Osteocyte (in vitro differentiated cells): ENCODE measurements around the gene PCCA. TPM values are rescaled to one million over a fixed set of nuclear protein-coding genes. Genes with fewer than 3 reads are reported as not detected.

Experiments
- DNase-seq: peaks from one replicate; pipeline ENCODE4 v3.0.0; 2021; ENCODE audit warnings: mixed read lengths; ENCODE audit not compliant: unreplicated experiment; ENCODE audit errors: extremely low spot score
- H3K27ac Mint-ChIP-seq: one replicate; pipeline ENCODE4 v1.8.0; 2021; ENCODE audit warnings: mild to moderate bottlenecking, mixed read lengths; ENCODE audit not compliant: unreplicated experiment
- H3K27me3 Mint-ChIP-seq: one replicate; pipeline ENCODE4 v1.8.0; 2021; ENCODE audit warnings: mixed read lengths; ENCODE audit not compliant: unreplicated experiment
- H3K36me3 Mint-ChIP-seq: one replicate; pipeline ENCODE4 v1.8.0; 2021; ENCODE audit warnings: mixed read lengths; ENCODE audit not compliant: unreplicated experiment
- H3K4me1 Mint-ChIP-seq: one replicate; pipeline ENCODE4 v1.8.0; 2021; ENCODE audit warnings: mixed read lengths; ENCODE audit not compliant: unreplicated experiment
- H3K4me3 Mint-ChIP-seq: one replicate; pipeline ENCODE4 v1.8.0; 2021; ENCODE audit warnings: mild to moderate bottlenecking, moderate library complexity, mixed read lengths; ENCODE audit not compliant: unreplicated experiment
- H3K9me3 Mint-ChIP-seq: one replicate; pipeline ENCODE4 v1.8.0; 2021; ENCODE audit warnings: mixed read lengths; ENCODE audit not compliant: unreplicated experiment
- CTCF ChIP-seq: fragments of 200-600 bp; sonication (generic); IDR thresholded peaks from 2 replicates; pipeline ENCODE4 v1.5.0; 2021; ENCODE audit warnings: antibody characterized with exemption, mild to moderate bottlenecking, moderate library complexity
- total RNA-seq: library from RNA; stranded (reverse); gene quantifications from 2 replicates; pipeline ENCODE4 v1.2.1, GENCODE V29; 2021

Gene PCCA
- total RNA-seq, 1 donor from 2014 or later = 33.7 TPM

DNA sequence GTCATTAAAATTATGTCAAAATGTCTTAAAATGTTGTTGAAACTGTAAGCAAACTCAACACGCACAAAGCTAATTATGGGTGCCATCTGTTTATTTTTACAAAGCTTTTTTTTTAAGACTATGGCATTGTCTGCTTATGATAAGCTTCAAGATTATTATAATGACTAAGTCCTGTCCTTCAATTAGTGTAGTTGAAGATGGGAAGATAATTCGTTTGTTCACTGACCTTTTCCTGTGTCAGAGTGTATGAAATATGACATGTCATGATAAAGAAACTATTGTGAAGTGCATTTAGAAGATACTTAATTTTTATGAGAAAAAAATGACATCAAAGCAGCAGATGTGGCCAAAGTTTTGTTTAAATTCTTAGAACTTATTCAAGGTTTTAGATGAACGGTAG, 211.3 kb downstream of the PCCA start:
- peaks cover 6% of the 10 kb centered on the region for H3K36me3 Mint-ChIP-seq
- H3K27me3 Mint-ChIP-seq = no peaks in the 10 kb centered on the region
- TF ChIP-seq CTCF = no peak
- peaks cover 68% of the 10 kb centered on the region for H3K4me1 Mint-ChIP-seq
- no peak overlapping the region for H3K27ac Mint-ChIP-seq
- no peak for DNase-seq
- no peak overlapping the region for H3K4me3 Mint-ChIP-seq
- no peaks in the 10 kb centered on the region for H3K9me3 Mint-ChIP-seq

- Mint-ChIP-seq H3K27ac (no peak overlapping the region), H3K4me1 (peaks cover 73% of the 10 kb centered on the region), H3K9me3 (no peaks in the 10 kb centered on the region), H3K4me3 (no peak overlapping the region), H3K36me3 (peaks cover 6% of the 10 kb centered on the region), H3K27me3 (no peaks in the 10 kb centered on the region)
- no peak for DNase-seq
- no peak for TF ChIP-seq CTCF
Observed at GRCh38 chr13:100300708-100301107, 211.8 kb downstream of the PCCA start.

- H3K4me1 Mint-ChIP-seq = peaks cover 80% of the 10 kb centered on the region
- no peaks in the 10 kb centered on the region for H3K27me3 Mint-ChIP-seq
- H3K9me3 Mint-ChIP-seq = no peaks in the 10 kb centered on the region
- no peak overlapping the region for H3K4me3 Mint-ChIP-seq
- peaks cover 6% of the 10 kb centered on the region for H3K36me3 Mint-ChIP-seq
- H3K27ac Mint-ChIP-seq = peak overlapping the region; percentile 65
- no peak for DNase-seq
- no peak for TF ChIP-seq CTCF
Observed at GRCh38 chr13:100301418-100301817, 212.5 kb downstream of the PCCA start.

- no peaks in the 10 kb centered on the region for H3K9me3 Mint-ChIP-seq
- no peak overlapping the region for H3K4me3 Mint-ChIP-seq
- H3K36me3 Mint-ChIP-seq = peaks cover 3% of the 10 kb centered on the region
- TF ChIP-seq CTCF = no peak
- H3K27ac Mint-ChIP-seq = peak overlapping the region; percentile 82
- DNase-seq = no peak
- no peaks in the 10 kb centered on the region for H3K27me3 Mint-ChIP-seq
- H3K4me1 Mint-ChIP-seq = peaks cover 83% of the 10 kb centered on the region
Observed at GRCh38 chr13:100302391-100302790, 213.5 kb downstream of the PCCA start.

DNA sequence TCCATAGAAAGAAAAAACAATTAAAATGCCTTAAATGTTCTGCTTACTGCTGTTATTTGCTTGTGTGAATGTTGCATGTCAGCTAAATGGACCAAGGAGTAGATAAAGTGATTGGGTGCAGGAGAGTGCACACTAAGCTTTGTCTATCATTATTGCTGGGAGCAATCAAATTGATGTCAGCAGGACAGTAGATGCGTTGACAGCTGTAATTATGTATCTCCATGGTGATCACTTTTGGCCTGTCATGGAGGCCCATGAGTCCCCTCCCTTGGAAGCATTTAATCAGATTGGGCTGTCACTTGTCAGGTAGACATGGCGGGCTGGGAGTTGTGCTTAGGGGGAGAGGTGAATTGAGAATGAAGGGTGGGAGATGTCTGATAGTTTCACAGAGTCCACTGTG, 215.3 kb downstream of the PCCA start:
- no peak for TF ChIP-seq CTCF
- Mint-ChIP-seq H3K36me3 (peaks cover 1% of the 10 kb centered on the region), H3K4me3 (no peak overlapping the region), H3K27me3 (no peaks in the 10 kb centered on the region), H3K9me3 (no peaks in the 10 kb centered on the region), H3K27ac (no peak overlapping the region), H3K4me1 (peaks cover 70% of the 10 kb centered on the region)
- DNase-seq = no peak
